ENCODE results near the gene DSN1. TPM values are rescaled to one million over a fixed set of nuclear protein-coding genes. Genes with fewer than 3 reads are reported as not detected.
A peak's percentile ranks its signal among the peaks of the same experiment; 100 is the strongest.

Gene DSN1
- total RNA-seq, 1 donor from 2014 or later = 4.7 TPM

GRCh38 chr20:36745234-36745926 is 28.2 kb downstream of the DSN1 start:
- DNase-seq (ENCODE audit: extremely low spot score in 2 of 2) = no peak
- H3K4me3 ChIP-seq = peak overlapping the region; percentile 61 to 91
- no peaks in the 10 kb centered on the region for H3K36me3 ChIP-seq
- H3K27ac ChIP-seq = peak overlapping the region; percentile 54
- intact Hi-C loops (cut with DNase I) = no loop called here
- no peaks in the 10 kb centered on the region for H3K27me3 ChIP-seq
- peaks cover 16% of the 10 kb centered on the region for H3K4me1 ChIP-seq
- no peaks in the 10 kb centered on the region for H3K9me3 ChIP-seq
- TF ChIP-seq POLR2AphosphoS5 (IDR thresholded peaks at IDR 0.05; ENCODE audit: insufficient read depth in 1 of 2, low read depth in 1 of 2) = no peak
- no peak for TF ChIP-seq CTCF (IDR thresholded peaks at IDR 0.05)
- no peak for TF ChIP-seq POLR2A (IDR thresholded peaks at IDR 0.05)

- H3K9me3 ChIP-seq = no peaks in the 10 kb centered on the region
- H3K4me1 ChIP-seq = peaks cover 16% of the 10 kb centered on the region
- no peak for DNase-seq (ENCODE audit: extremely low spot score in 2 of 2)
- no peaks in the 10 kb centered on the region for H3K27me3 ChIP-seq
- no peak for TF ChIP-seq POLR2AphosphoS5 (IDR thresholded peaks at IDR 0.05; ENCODE audit: insufficient read depth in 1 of 2, low read depth in 1 of 2)
- TF ChIP-seq POLR2A (IDR thresholded peaks at IDR 0.05) = no peak
- no peak for TF ChIP-seq CTCF (IDR thresholded peaks at IDR 0.05)
- intact Hi-C loops (cut with DNase I) = no loop called here
- H3K4me3 ChIP-seq = peak overlapping the region; percentile 61 to 91
- no peaks in the 10 kb centered on the region for H3K36me3 ChIP-seq
- peak overlapping the region; percentile 54 for H3K27ac ChIP-seq
Measured at GRCh38 chr20:36744764-36745191, 28.8 kb downstream of the DSN1 start.

DNA sequence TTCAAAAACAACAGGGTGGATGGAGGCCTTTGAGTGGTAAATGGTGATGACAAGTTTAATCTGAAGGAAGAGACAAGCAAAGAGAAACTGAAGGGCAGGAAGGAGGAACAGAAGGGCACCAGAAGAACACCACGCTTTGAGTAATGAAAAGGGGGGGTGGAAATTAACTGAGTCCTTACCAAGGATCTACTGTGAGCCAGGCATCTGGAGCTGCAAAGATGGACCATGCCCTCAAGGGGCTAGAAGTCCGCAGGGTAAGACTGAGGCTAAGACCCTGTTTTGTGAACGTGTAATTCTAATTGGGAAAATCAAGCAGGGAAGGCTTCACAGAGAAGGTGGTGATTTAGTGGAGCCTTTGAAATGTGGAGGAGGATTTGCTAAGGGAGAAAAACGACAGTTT is 29.3 kb downstream of the DSN1 start:
- H3K9me3 ChIP-seq = no peaks in the 10 kb centered on the region
- H3K36me3 ChIP-seq = no peaks in the 10 kb centered on the region
- no peak for DNase-seq (ENCODE audit: extremely low spot score in 2 of 2)
- TF ChIP-seq POLR2AphosphoS5 (IDR thresholded peaks at IDR 0.05; ENCODE audit: insufficient read depth in 1 of 2, low read depth in 1 of 2) (no peak), CTCF (IDR thresholded peaks at IDR 0.05) (no peak), POLR2A (IDR thresholded peaks at IDR 0.05) (no peak)
- H3K4me3 ChIP-seq = no peak overlapping the region
- H3K27ac ChIP-seq = no peak overlapping the region
- peaks cover 16% of the 10 kb centered on the region for H3K4me1 ChIP-seq
- intact Hi-C loops (cut with DNase I) = no loop called here
- no peaks in the 10 kb centered on the region for H3K27me3 ChIP-seq

- Histone ChIP-seq H3K4me1 (peaks cover 16% of the 10 kb centered on the region), H3K4me3 (no peak overlapping the region), H3K27ac (no peak overlapping the region), H3K9me3 (no peaks in the 10 kb centered on the region), H3K27me3 (no peaks in the 10 kb centered on the region), H3K36me3 (no peaks in the 10 kb centered on the region)
- intact Hi-C loops (cut with DNase I) = no loop called here
- TF ChIP-seq POLR2AphosphoS5 (IDR thresholded peaks at IDR 0.05; ENCODE audit: insufficient read depth in 1 of 2, low read depth in 1 of 2) = no peak
- no peak for TF ChIP-seq POLR2A (IDR thresholded peaks at IDR 0.05)
- no peak for TF ChIP-seq CTCF (IDR thresholded peaks at IDR 0.05)
- no peak for DNase-seq (ENCODE audit: extremely low spot score in 2 of 2)
Measured at GRCh38 chr20:36742558-36742957, 31.0 kb downstream of the DSN1 start.

DNA sequence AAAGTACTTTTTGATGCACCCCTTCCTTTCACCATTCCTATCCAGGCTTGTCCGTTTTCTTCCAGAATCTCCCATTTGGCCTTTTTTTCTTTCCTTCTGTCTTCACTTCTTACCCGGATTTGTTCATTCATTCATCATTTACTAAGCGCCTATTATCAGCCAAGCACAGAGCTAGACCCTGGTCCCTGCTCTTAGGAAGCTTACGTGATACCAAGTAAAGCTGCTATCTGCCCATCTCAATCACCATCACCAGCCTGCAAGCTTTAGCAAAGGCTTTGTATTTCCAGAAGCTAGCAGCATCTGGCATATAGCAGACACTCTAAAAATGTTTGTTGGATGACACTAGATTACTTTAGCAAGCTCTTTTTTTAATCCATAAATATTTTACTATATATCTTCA is 32.5 kb downstream of the DSN1 start:
- intact Hi-C loops (cut with DNase I) = no loop called here
- Histone ChIP-seq H3K4me1 (peaks cover 28% of the 10 kb centered on the region), H3K27ac (no peak overlapping the region), H3K9me3 (no peaks in the 10 kb centered on the region), H3K4me3 (no peak overlapping the region), H3K27me3 (no peaks in the 10 kb centered on the region), H3K36me3 (no peaks in the 10 kb centered on the region)
- TF ChIP-seq POLR2A (IDR thresholded peaks at IDR 0.05) (no peak), POLR2AphosphoS5 (IDR thresholded peaks at IDR 0.05; ENCODE audit: insufficient read depth in 1 of 2, low read depth in 1 of 2) (no peak), CTCF (IDR thresholded peaks at IDR 0.05) (no peak)
- DNase-seq (ENCODE audit: extremely low spot score in 2 of 2) = no peak

Data from vagina (tissue), 2 donors.